Measurements from ENCODE around the gene ATOSA.

DNA sequence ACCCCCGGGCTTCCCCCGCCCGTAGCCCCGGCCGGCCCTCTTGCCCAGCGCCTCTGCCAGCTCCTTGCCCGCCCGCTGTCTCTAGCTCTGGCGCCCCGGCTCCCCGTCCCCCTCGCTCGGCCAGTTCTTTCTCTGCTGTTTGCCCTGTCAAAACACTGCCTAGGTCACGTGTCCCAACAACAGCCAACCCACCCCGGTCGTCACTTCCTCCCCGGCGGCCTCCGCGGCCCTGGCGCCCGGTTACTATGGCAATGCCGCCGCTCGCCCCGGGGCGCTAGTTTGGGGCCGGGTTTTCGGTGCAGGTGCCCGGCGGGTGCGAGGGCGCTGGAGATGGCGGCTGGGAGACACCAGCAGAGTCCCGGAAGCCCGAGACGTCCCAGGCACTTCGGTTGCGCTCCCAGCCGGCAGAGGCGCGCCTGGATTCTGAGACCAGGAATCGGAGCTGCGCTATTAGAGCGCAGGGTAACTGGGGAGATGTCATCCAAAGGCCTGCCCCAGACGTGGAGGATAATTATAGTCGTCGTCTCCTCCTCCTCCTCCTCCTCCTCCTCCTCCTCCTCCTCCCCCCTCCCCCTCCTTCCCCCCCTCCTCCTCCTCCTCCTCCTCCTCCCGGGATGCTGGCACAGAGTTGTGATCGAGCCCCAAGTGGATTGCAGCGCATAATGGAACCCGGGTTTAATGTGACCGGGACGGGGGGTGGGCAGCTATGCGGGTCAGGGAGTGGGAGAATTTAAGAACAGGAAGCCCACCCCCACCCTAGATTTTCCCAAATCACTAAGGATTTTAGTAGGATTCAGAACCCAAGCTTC, at the start of gene ATOSA:
- TF ChIP-seq, protein P1, sequence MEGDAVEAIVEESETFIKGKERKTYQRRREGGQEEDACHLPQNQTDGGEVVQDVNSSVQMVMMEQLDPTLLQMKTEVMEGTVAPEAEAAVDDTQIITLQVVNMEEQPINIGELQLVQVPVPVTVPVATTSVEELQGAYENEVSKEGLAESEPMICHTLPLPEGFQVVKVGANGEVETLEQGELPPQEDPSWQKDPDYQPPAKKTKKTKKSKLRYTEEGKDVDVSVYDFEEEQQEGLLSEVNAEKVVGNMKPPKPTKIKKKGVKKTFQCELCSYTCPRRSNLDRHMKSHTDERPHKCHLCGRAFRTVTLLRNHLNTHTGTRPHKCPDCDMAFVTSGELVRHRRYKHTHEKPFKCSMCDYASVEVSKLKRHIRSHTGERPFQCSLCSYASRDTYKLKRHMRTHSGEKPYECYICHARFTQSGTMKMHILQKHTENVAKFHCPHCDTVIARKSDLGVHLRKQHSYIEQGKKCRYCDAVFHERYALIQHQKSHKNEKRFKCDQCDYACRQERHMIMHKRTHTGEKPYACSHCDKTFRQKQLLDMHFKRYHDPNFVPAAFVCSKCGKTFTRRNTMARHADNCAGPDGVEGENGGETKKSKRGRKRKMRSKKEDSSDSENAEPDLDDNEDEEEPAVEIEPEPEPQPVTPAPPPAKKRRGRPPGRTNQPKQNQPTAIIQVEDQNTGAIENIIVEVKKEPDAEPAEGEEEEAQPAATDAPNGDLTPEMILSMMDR (conservative IDR thresholded peaks at IDR 0.05 in 1 of 2, IDR thresholded peaks at IDR 0.05 in 1 of 2; ENCODE audit: extremely low read depth in 1 of 2, insufficient read depth in 1 of 2, low read depth in 1 of 2, low read length in 2 of 2) = peak in 1 of 2 donors; percentile 18
- no peak for TF ChIP-seq EZH2 (IDR thresholded peaks at IDR 0.05; ENCODE audit: borderline replicate concordance, low read length)

Measured in mammary epithelial cell (primary cell).